ENCODE data around the gene LRMDA.

Gene LRMDA

GRCh38 chr10:75709245-75709644 is 277.8 kb downstream of the LRMDA start:
- Histone ChIP-seq H3K79me2 (ENCODE audit: insufficient read depth, low read length) (no peaks in the 10 kb centered on the region), H2AFZ (ENCODE audit: low read depth, low read length, severe bottlenecking) (no peak overlapping the region), H4K20me1 (ENCODE audit: low read depth, low read length) (no peaks in the 10 kb centered on the region), H3K4me3 (ENCODE audit: insufficient read depth, low read length, poor library complexity, severe bottlenecking) (no peak overlapping the region), H3K27ac (ENCODE audit: low read depth, low read length) (no peak overlapping the region), H3K9ac (ENCODE audit: low read length) (no peak overlapping the region), H3F3A (ENCODE audit: insufficient read depth) (no peaks in the 10 kb centered on the region), H3K9me3 (ENCODE audit: insufficient read depth, low read length) (no peaks in the 10 kb centered on the region), H3K9me2 (replicated peaks; ENCODE audit: insufficient read depth, low read length) (no peaks in the 10 kb centered on the region), H3K4me2 (ENCODE audit: low read depth, low read length, poor library complexity, severe bottlenecking) (no peak overlapping the region), H3K36me3 (ENCODE audit: low read length) (no peaks in the 10 kb centered on the region), H3K27me3 (ENCODE audit: low read length) (no peaks in the 10 kb centered on the region)
- no peak for TF ChIP-seq EZH2phosphoT487 (conservative IDR thresholded peaks at IDR 0.05; ENCODE audit: low read length)
- no peak for TF ChIP-seq CTCF (IDR thresholded peaks at IDR 0.05; ENCODE audit: insufficient read depth, low read length, poor library complexity, severe bottlenecking)

GRCh38 chr10:75709811-75710210 is 278.4 kb downstream of the LRMDA start:
- Histone ChIP-seq H3K9ac (ENCODE audit: low read length) (no peak overlapping the region), H3K4me2 (ENCODE audit: low read depth, low read length, poor library complexity, severe bottlenecking) (no peak overlapping the region), H3K36me3 (ENCODE audit: low read length) (no peaks in the 10 kb centered on the region), H3F3A (ENCODE audit: insufficient read depth) (no peaks in the 10 kb centered on the region), H4K20me1 (ENCODE audit: low read depth, low read length) (no peaks in the 10 kb centered on the region), H3K79me2 (ENCODE audit: insufficient read depth, low read length) (no peaks in the 10 kb centered on the region), H3K9me2 (replicated peaks; ENCODE audit: insufficient read depth, low read length) (no peaks in the 10 kb centered on the region), H3K4me3 (ENCODE audit: insufficient read depth, low read length, poor library complexity, severe bottlenecking) (no peak overlapping the region), H3K27me3 (ENCODE audit: low read length) (no peaks in the 10 kb centered on the region), H3K27ac (ENCODE audit: low read depth, low read length) (no peak overlapping the region), H2AFZ (ENCODE audit: low read depth, low read length, severe bottlenecking) (no peak overlapping the region), H3K9me3 (ENCODE audit: insufficient read depth, low read length) (no peaks in the 10 kb centered on the region)
- TF ChIP-seq EZH2phosphoT487 (conservative IDR thresholded peaks at IDR 0.05; ENCODE audit: low read length) (no peak), CTCF (IDR thresholded peaks at IDR 0.05; ENCODE audit: insufficient read depth, low read length, poor library complexity, severe bottlenecking) (no peak)

- no peaks in the 10 kb centered on the region for H3K9me2 ChIP-seq (replicated peaks; ENCODE audit: insufficient read depth, low read length)
- no peaks in the 10 kb centered on the region for H3K27me3 ChIP-seq (ENCODE audit: low read length)
- no peaks in the 10 kb centered on the region for H3F3A ChIP-seq (ENCODE audit: insufficient read depth)
- H3K36me3 ChIP-seq (ENCODE audit: low read length), result no peaks in the 10 kb centered on the region
- no peak overlapping the region for H3K9ac ChIP-seq (ENCODE audit: low read length)
- H3K4me2 ChIP-seq (ENCODE audit: low read depth, low read length, poor library complexity, severe bottlenecking), result no peak overlapping the region
- no peaks in the 10 kb centered on the region for H3K9me3 ChIP-seq (ENCODE audit: insufficient read depth, low read length)
- H2AFZ ChIP-seq (ENCODE audit: low read depth, low read length, severe bottlenecking), result no peak overlapping the region
- H3K27ac ChIP-seq (ENCODE audit: low read depth, low read length), result no peak overlapping the region
- TF ChIP-seq CTCF (IDR thresholded peaks at IDR 0.05; ENCODE audit: insufficient read depth, low read length, poor library complexity, severe bottlenecking) (no peak), EZH2phosphoT487 (conservative IDR thresholded peaks at IDR 0.05; ENCODE audit: low read length) (no peak)
- H3K79me2 ChIP-seq (ENCODE audit: insufficient read depth, low read length), result no peaks in the 10 kb centered on the region
- H3K4me3 ChIP-seq (ENCODE audit: insufficient read depth, low read length, poor library complexity, severe bottlenecking), result no peak overlapping the region
- H4K20me1 ChIP-seq (ENCODE audit: low read depth, low read length), result no peaks in the 10 kb centered on the region
Observed at GRCh38 chr10:75712242-75712880, 280.9 kb downstream of the LRMDA start.

All from SU-DHL-6 (cell line).